ENCODE measurements around the gene KLF7. TPM values are rescaled to one million over a fixed set of nuclear protein-coding genes. Genes with fewer than 3 reads are reported as not detected.
A peak's percentile ranks its signal among the peaks of the same experiment; 100 is the strongest.

Gene KLF7
- total and polyA plus RNA-seq, 8 donors, result 2.7 to 33.0 (median 7.3) TPM

GRCh38 chr2:207143215-207144172, 22.3 kb downstream of the KLF7 start:
- no peaks in the 10 kb centered on the region for H3K27me3 ChIP-seq
- H3K4me3 ChIP-seq, result peak overlapping the region in 2 of 4 donors; percentile 1 to 13
- peaks cover 16 to 72% (median 41%) of the 10 kb centered on the region in 4 donors for H3K4me1 ChIP-seq
- intact Hi-C loops (cut with DNase I; ENCODE audit: low total_unique reads), result no loop called here
- WGBS, 5 donors, result 37 to 60% (median 47%) methylated on average over 13 of the region's 13 CpGs
- peak; percentile 39 to 82 for DNase-seq
- peak overlapping the region; percentile 70 to 90 (median 86) for H3K27ac ChIP-seq
- TF ChIP-seq EP300 (IDR thresholded peaks at IDR 0.05) (no peak), POLR2A (IDR thresholded peaks at IDR 0.05) (no peak), POLR2AphosphoS5 (IDR thresholded peaks at IDR 0.05) (peak; percentile 10 to 59 (median 56)), CTCF (IDR thresholded peaks at IDR 0.05) (no peak)
- H3K36me3 ChIP-seq, result peaks cover 0 to 8% (median 5%) of the 10 kb centered on the region in 4 donors
- no peaks in the 10 kb centered on the region for H3K9me3 ChIP-seq

- Histone ChIP-seq H3K4me1 (peaks cover 7 to 71% (median 36%) of the 10 kb centered on the region in 4 donors), H3K36me3 (peaks cover 0 to 8% (median 4%) of the 10 kb centered on the region in 4 donors), H3K27ac (peak overlapping the region in 4 of 5 donors; percentile 79 to 90 (median 86)), H3K4me3 (no peak overlapping the region), H3K9me3 (no peaks in the 10 kb centered on the region), H3K27me3 (no peaks in the 10 kb centered on the region)
- DNase-seq, result no peak
- TF ChIP-seq EP300 (IDR thresholded peaks at IDR 0.05), result no peak
- no peak for TF ChIP-seq CTCF (IDR thresholded peaks at IDR 0.05)
- TF ChIP-seq POLR2A (IDR thresholded peaks at IDR 0.05), result no peak
- TF ChIP-seq POLR2AphosphoS5 (IDR thresholded peaks at IDR 0.05), result no peak
- 57 to 76% (median 59%) methylated on average over 3 of the region's 3 CpGs for WGBS, 5 donors
- intact Hi-C loops (cut with DNase I; ENCODE audit: low total_unique reads), result no loop called here
These were observed 23.3 kb downstream of the KLF7 start for GRCh38 chr2:207142461-207142860.

DNA sequence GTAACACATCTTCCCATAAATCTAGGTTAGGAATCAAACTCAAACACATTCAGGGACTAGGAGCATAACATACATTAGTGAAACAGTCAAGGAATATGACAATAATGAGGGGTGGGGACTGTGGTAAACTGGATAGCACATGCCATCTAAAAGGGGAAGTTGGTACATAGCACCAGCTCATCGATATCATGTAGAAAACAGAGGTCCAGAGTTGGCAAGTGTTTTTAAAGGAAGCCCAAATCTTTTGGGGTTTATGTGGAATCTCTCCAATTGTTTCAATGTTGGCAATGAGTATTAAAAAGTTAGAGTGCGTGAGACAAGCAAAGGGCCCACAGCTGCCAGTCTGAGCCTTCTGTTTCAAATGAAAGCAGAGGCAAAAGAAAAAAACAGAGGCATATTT, 24.4 kb downstream of the KLF7 start:
- H3K4me3 ChIP-seq, result no peak overlapping the region
- peaks cover 0 to 8% (median 2%) of the 10 kb centered on the region in 4 donors for H3K36me3 ChIP-seq
- H3K4me1 ChIP-seq, result peaks cover 6 to 73% (median 43%) of the 10 kb centered on the region in 4 donors
- peak overlapping the region; percentile 5 to 90 (median 86) for H3K27ac ChIP-seq
- no peak for DNase-seq
- H3K9me3 ChIP-seq, result no peaks in the 10 kb centered on the region
- intact Hi-C loops (cut with DNase I; ENCODE audit: low total_unique reads), result no loop called here
- H3K27me3 ChIP-seq, result no peaks in the 10 kb centered on the region
- TF ChIP-seq POLR2AphosphoS5 (IDR thresholded peaks at IDR 0.05), result no peak
- no peak for TF ChIP-seq EP300 (IDR thresholded peaks at IDR 0.05)
- TF ChIP-seq CTCF (IDR thresholded peaks at IDR 0.05), result no peak
- no peak for TF ChIP-seq POLR2A (IDR thresholded peaks at IDR 0.05)
- 60 to 83% (median 70%) methylated on average over 2 of the region's 2 CpGs for WGBS, 5 donors

DNA sequence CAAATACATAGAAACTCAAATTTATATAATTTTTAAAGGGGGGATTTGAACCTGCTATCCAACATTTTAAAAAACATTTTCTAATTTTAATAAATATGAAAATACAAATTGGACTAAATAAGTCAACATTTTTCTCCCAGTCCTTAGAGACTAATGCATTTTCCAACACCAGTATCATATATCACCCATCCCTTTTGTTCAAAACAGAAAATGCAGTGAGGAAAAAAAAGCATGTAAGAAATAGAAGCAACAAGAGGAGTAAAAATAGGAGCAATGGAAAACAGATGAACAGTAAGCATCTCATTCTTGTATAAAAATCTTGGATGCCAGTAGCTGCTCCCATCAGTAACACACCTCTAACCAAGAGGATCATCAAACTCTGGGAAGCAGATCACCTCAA, 25.5 kb downstream of the KLF7 start:
- DNase-seq, result no peak
- TF ChIP-seq POLR2A (IDR thresholded peaks at IDR 0.05) (no peak), CTCF (IDR thresholded peaks at IDR 0.05) (no peak), POLR2AphosphoS5 (IDR thresholded peaks at IDR 0.05) (no peak), EP300 (IDR thresholded peaks at IDR 0.05) (no peak)
- Histone ChIP-seq H3K9me3 (no peaks in the 10 kb centered on the region), H3K36me3 (no peaks in the 10 kb centered on the region), H3K4me3 (no peak overlapping the region), H3K27ac (peak overlapping the region in 2 of 5 donors; percentile 22 to 32), H3K27me3 (no peaks in the 10 kb centered on the region), H3K4me1 (peaks cover 13 to 75% (median 51%) of the 10 kb centered on the region in 4 donors)
- intact Hi-C loops (cut with DNase I; ENCODE audit: low total_unique reads), result no loop called here
